H9 (cell line): ENCODE measurements around the gene TOX4. TPM values are rescaled to one million over a fixed set of nuclear protein-coding genes. Genes with fewer than 3 reads are reported as not detected.

Source experiments
- DNase-seq: peaks from one replicate; pipeline ENCODE4 v3.0.0-alpha.2; 2017
- H2AFZ ChIP-seq: one replicate; pipeline ENCODE4 v1.6.1; 2013; ENCODE audit warnings: mild to moderate bottlenecking, low read length, control low read depth, moderate library complexity
- H2AK5ac ChIP-seq: 2 replicates; pipeline ENCODE4 v1.6.1; 2013; ENCODE audit warnings: low read length, control low read depth, mixed read lengths; ENCODE audit not compliant: insufficient read length
- H2BK120ac ChIP-seq: one replicate; pipeline ENCODE4 v1.6.1; 2013; ENCODE audit warnings: low read depth, mild to moderate bottlenecking, low read length, control low read depth, inconsistent platforms; ENCODE audit not compliant: poor library complexity, severe bottlenecking
- H2BK12ac ChIP-seq: 2 replicates; pipeline ENCODE4 v1.6.1; 2013; ENCODE audit warnings: low read length, control low read depth, mixed read lengths, low read depth; ENCODE audit not compliant: insufficient read length
- H2BK15ac ChIP-seq: 2 replicates; pipeline ENCODE4 v1.6.1; 2013; ENCODE audit warnings: low read depth, low read length, control low read depth
- H2BK20ac ChIP-seq: one replicate; pipeline ENCODE4 v1.6.1; 2013; ENCODE audit warnings: low read depth, mild to moderate bottlenecking, low read length, control low read depth, inconsistent platforms; ENCODE audit not compliant: poor library complexity, severe bottlenecking
- H2BK5ac ChIP-seq: 2 replicates; pipeline ENCODE4 v1.6.1; 2013; ENCODE audit warnings: low read length, control low read depth, mixed read lengths; ENCODE audit not compliant: insufficient read length
- H3K14ac ChIP-seq: 2 replicates; pipeline ENCODE4 v1.6.1; 2013; ENCODE audit warnings: low read length, control low read depth; ENCODE audit not compliant: insufficient read depth
- H3K18ac ChIP-seq: 2 replicates; pipeline ENCODE4 v1.6.1; 2013; ENCODE audit warnings: low read depth, mild to moderate bottlenecking, mixed read lengths, low read length, control low read depth; ENCODE audit not compliant: insufficient read length
- H3K23ac ChIP-seq: 2 replicates; pipeline ENCODE4 v1.6.1; 2013; ENCODE audit warnings: low read length, control low read depth, mixed read lengths, low read depth; ENCODE audit not compliant: insufficient read length
- H3K23me2 ChIP-seq: 2 replicates; pipeline ENCODE4 v1.6.1; 2013; ENCODE audit warnings: low read depth, mild to moderate bottlenecking, mixed read lengths, low read length, control low read depth; ENCODE audit not compliant: insufficient read length, poor library complexity, severe bottlenecking
- H3K27ac ChIP-seq: 2 replicates; pipeline ENCODE4 v1.5.1; 2013; ENCODE audit warnings: low read length, control low read depth, mixed read lengths, low read depth; ENCODE audit not compliant: insufficient read length
- H3K27me3 ChIP-seq: 2 replicates; pipeline ENCODE4 v1.6.1; 2013; ENCODE audit warnings: low read length, control low read depth, inconsistent platforms; ENCODE audit not compliant: insufficient read depth
- H3K4ac ChIP-seq: 2 replicates; pipeline ENCODE4 v1.6.1; 2013; ENCODE audit warnings: low read depth, mild to moderate bottlenecking, control low read depth, inconsistent platforms, low read length, moderate library complexity
- H3K4me1 ChIP-seq: 2 replicates; pipeline ENCODE4 v1.6.1; 2013; ENCODE audit warnings: low read length, control low read depth, inconsistent platforms; ENCODE audit not compliant: insufficient read depth
- H3K4me2 ChIP-seq: 2 replicates; pipeline ENCODE4 v1.6.1; 2013; ENCODE audit warnings: low read length, control low read depth, mixed read lengths; ENCODE audit not compliant: insufficient read length, insufficient read depth
- H3K56ac ChIP-seq: 2 replicates; pipeline ENCODE4 v1.6.1; 2013; ENCODE audit warnings: low read depth, mild to moderate bottlenecking, mixed read lengths, low read length, control low read depth; ENCODE audit not compliant: insufficient read length
- H3K79me1 ChIP-seq: 2 replicates; pipeline ENCODE4 v1.6.1; 2013; ENCODE audit warnings: low read depth, mild to moderate bottlenecking, moderate library complexity, low read length, control low read depth, inconsistent platforms; ENCODE audit not compliant: insufficient read depth, poor library complexity, severe bottlenecking
- H3K79me2 ChIP-seq: 2 replicates; pipeline ENCODE4 v1.6.1; 2013; ENCODE audit warnings: low read length, control low read depth, inconsistent platforms; ENCODE audit not compliant: insufficient read depth
- H3K9ac ChIP-seq: 2 replicates; pipeline ENCODE4 v1.6.1; 2013; ENCODE audit warnings: low read length, control low read depth, mixed read lengths; ENCODE audit not compliant: insufficient read length; ENCODE audit errors: extremely low read depth
- H3K9me3 ChIP-seq: one replicate; pipeline ENCODE4 v1.6.1; 2013; ENCODE audit warnings: low read depth, low read length, inconsistent platforms; ENCODE audit not compliant: control insufficient read depth
- H3T11ph ChIP-seq: one replicate; pipeline ENCODE4 v1.6.1; 2013; ENCODE audit warnings: mild to moderate bottlenecking, low read length, control low read depth, inconsistent platforms
- H4K20me1 ChIP-seq: one replicate; pipeline ENCODE4 v1.6.1; 2013; ENCODE audit not compliant: control insufficient read depth, insufficient read length, insufficient read depth
- H4K5ac ChIP-seq: 2 replicates; pipeline ENCODE4 v1.6.1; 2013; ENCODE audit warnings: low read depth, mild to moderate bottlenecking, mixed read lengths, low read length, control low read depth; ENCODE audit not compliant: insufficient read length
- H4K8ac ChIP-seq: replicated peaks from 2 replicates; pipeline ENCODE4 v1.6.1; 2013; ENCODE audit warnings: low read length, control low read depth, mixed read lengths, low read depth; ENCODE audit not compliant: insufficient read length
- H4K91ac ChIP-seq: 2 replicates; pipeline ENCODE4 v1.6.1; 2013; ENCODE audit warnings: low read depth, mild to moderate bottlenecking, moderate library complexity, mixed read lengths, low read length, control low read depth; ENCODE audit not compliant: insufficient read length
- H3K27ac Mint-ChIP-seq, 3 experiments: 2 replicates in 2 of 3; 3 replicates in 1 of 3; pipeline ENCODE4 v1.8.0; 2020 to 2021; ENCODE audit warnings: mixed read lengths in 3 of 3, mild to moderate bottlenecking in 1 of 3, moderate library complexity in 1 of 3
- H3K27me3 Mint-ChIP-seq: 2 replicates; pipeline ENCODE4 v1.8.0; 2021; ENCODE audit warnings: low read depth, mild to moderate bottlenecking, moderate library complexity, mixed read lengths
- H3K36me3 Mint-ChIP-seq, 3 experiments: 2 replicates in 2 of 3; 3 replicates in 1 of 3; pipeline ENCODE4 v1.8.0; 2020 to 2021; ENCODE audit warnings: low read depth in 3 of 3, mixed read lengths in 3 of 3; ENCODE audit not compliant: insufficient read depth in 1 of 3
- H3K4me1 Mint-ChIP-seq, 2 experiments: 2 replicates each; pipeline ENCODE4 v1.8.0; 2020; ENCODE audit warnings: mixed read lengths in 2 of 2
- H3K4me3 Mint-ChIP-seq, 2 experiments: 2 replicates in 1 of 2; 3 replicates in 1 of 2; pipeline ENCODE4 v1.8.0; 2020 to 2021; ENCODE audit warnings: mild to moderate bottlenecking in 2 of 2, mixed read lengths in 2 of 2, moderate library complexity in 1 of 2
- H3K9me3 Mint-ChIP-seq, 2 experiments: 2 replicates in 1 of 2; 3 replicates in 1 of 2; pipeline ENCODE4 v1.8.0; 2020; ENCODE audit warnings: mild to moderate bottlenecking in 2 of 2, mixed read lengths in 2 of 2, moderate library complexity in 1 of 2
- CTCF ChIP-seq: fragments of 200-600 bp; sonication (generic); conservative IDR thresholded peaks from 3 replicates; pipeline ENCODE4 v1.8.0; 2021; ENCODE audit warnings: antibody characterized with exemption, mild to moderate bottlenecking
- WGBS: extraction: QIAGEN DNeasy Blood & Tissue Kit; methylation state at CpG from one replicate; pipeline ENCODE4 v1.1.7; 2013; ENCODE audit warnings: missing lambda C conversion rate, low lambda C conversion rate, mixed read lengths; ENCODE audit not compliant: insufficient read length; ENCODE audit errors: extremely low coverage; 5-methylcytosine and 5-hydroxymethylcytosine counted together
- total RNA-seq: library from RNA; stranded (reverse); gene quantifications from 2 replicates; pipeline ENCODE4 v1.2.1, GENCODE V29; 2021

Gene TOX4
- total RNA-seq, 1 experiment from 2014 or later: 64.7 TPM

DNA sequence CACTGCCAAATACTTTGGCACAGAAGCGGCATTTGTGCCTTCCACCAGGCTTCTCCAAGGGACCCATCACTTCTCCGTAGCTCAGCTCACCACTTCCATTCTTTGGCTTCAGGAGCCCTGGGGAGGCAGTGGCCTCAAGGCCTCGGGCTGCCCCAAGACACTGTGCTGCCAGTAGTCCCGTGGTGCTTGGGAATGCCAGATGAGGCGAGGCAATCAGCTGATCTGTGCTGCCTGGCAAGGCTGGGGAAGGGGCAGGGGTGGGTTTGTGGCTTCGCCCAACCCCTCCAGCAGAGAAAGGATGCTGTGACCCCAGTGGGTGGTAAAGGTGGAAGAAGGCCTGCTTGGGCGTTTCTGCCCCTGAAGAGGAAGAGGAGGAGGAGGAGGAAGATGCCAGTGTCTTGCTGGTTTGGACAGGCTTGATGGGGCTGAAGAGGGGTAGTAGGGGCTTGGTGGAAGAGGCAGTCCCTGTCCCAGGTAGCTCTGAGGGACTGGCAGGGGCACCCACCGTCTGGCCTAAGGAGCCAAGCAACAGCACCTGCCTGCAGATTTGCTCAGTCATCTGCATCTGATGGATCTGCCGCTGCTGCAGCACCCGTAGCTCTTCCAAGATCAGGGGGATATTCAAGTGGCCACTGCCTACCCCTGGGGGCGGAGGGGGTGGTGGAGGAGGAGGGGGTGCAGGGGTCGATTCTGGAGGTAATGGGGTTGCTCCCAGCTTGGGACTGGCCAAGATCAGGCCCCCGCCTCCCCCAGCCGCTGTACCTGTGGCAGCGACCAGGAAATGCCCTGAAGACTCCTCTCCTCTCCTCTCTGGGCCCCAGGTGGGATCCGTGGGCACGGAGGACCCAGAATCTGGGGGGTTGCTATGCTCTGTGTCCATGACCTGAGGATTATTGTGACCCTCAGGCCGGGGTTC, 47.8 kb downstream of the TOX4 start:
- H3K56ac ChIP-seq: no peak overlapping the region
- H4K91ac ChIP-seq: no peak overlapping the region
- no peak overlapping the region for H2AFZ ChIP-seq
- H2AK5ac ChIP-seq: no peak overlapping the region
- peaks cover 11% of the 10 kb centered on the region; the same call in 1 of the 2 replicates for H3K79me2 ChIP-seq
- H3K9ac ChIP-seq: peak overlapping the region; percentile 54
- peaks cover 15% of the 10 kb centered on the region for H3K79me1 ChIP-seq
- H3K4me3 Mint-ChIP-seq: peak overlapping the region; percentile 83 to 86
- WGBS: no CpG with 5 or more reads among the region's 18 CpGs
- TF ChIP-seq CTCF: no peak
- H2BK5ac ChIP-seq: no peak overlapping the region
- H4K8ac ChIP-seq: no peak overlapping the region
- H3K18ac ChIP-seq: no peak overlapping the region
- no peak overlapping the region for H2BK15ac ChIP-seq
- no peak for DNase-seq
- H2BK12ac ChIP-seq: no peak overlapping the region
- H3K14ac ChIP-seq: no peak overlapping the region; the same call in 1 of the 2 replicates
- H3K4me1 Mint-ChIP-seq: peaks cover 75 to 77% of the 10 kb centered on the region in 2 experiments
- H3K27me3 Mint-ChIP-seq: no peaks in the 10 kb centered on the region
- H3K23me2 ChIP-seq: peaks cover 8% of the 10 kb centered on the region
- H4K20me1 ChIP-seq: no peaks in the 10 kb centered on the region
- H2BK120ac ChIP-seq: no peak overlapping the region
- no peaks in the 10 kb centered on the region for H3K9me3 ChIP-seq
- peaks cover 18% of the 10 kb centered on the region; the same call in 1 of the 2 replicates for H3K4me1 ChIP-seq
- H4K5ac ChIP-seq: no peak overlapping the region
- no peaks in the 10 kb centered on the region for H3K27me3 ChIP-seq
- peak overlapping the region; percentile 65 for H3K4me2 ChIP-seq
- H3K9me3 Mint-ChIP-seq: no peaks in the 10 kb centered on the region
- H3K36me3 Mint-ChIP-seq: peaks cover 47 to 74% (median 59%) of the 10 kb centered on the region in 3 experiments
- H3K23ac ChIP-seq: no peak overlapping the region
- no peak overlapping the region for H3K4ac ChIP-seq
- H2BK20ac ChIP-seq: no peak overlapping the region
- H3K27ac Mint-ChIP-seq: peak overlapping the region; percentile 97 to 100 (median 99)
- no peak overlapping the region for H3K27ac ChIP-seq
- no peak overlapping the region for H3T11ph ChIP-seq
